Measurements from ENCODE around the gene CACNB3. TPM values are rescaled to one million over a fixed set of nuclear protein-coding genes. Genes with fewer than 3 reads are reported as not detected.

Gene CACNB3
- total and polyA plus RNA-seq, 2 of the 8 experiments (the other 6 are each of a cell fraction or from before 2014, with no cell fraction given), result 12.5 to 16.0 TPM

DNA sequence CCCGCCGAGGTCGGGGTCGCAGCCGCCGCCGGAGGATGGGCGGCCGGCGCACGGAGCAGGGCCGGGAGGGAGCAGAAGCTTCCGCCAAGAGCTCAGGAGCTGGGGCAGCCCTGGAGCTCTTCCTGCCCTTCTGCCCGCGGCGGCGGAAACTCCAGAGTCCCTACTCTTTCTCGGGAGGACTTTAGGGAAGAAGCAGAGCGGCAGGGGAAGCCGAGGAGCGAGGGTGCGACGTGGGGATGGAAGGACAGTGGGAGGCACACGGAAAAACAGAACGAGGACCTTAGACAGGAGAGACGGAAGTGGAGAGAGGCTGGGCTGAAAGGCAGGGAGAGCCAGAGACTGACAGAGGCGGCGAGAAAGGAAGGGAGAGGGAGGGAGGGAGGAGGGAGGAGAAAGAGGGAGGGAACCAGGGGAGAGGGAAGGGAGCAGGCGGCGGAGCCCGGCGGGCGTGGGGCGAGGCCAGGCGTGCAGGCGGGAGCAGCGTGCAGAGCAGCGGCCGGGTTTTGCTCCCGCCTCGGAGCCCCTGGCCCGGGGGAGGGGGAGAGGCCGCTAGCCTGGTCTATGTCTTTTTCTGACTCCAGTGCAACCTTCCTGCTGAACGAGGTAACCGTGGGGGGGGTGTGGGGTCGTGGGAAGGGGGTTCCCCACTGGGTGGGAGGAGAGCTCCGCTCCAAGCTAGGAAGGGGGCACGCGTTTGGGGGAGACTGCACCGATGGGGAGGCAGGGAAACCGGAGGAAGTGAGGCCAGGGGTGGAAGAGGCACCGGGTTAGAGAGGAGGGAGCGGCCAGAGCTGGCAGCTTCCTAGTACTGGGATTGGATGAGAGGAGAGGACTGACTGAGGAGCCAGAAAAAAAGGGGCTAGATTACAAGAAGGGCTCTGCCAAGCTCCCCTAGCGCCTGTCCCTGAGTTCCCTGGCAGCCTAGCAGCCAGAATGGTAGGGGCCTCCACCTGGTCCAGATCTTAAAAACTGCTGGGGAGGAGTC, 2.9 kb upstream of the CACNB3 start (continued):
- TF ChIP-seq PHF8 (conservative IDR thresholded peaks at IDR 0.05; ENCODE audit: low read depth, low read length), result no peak; the same call in 1 of the 2 replicates
- no peak for TF ChIP-seq ZNF274 (IDR thresholded peaks at IDR 0.05; ENCODE audit: borderline replicate concordance, extremely low read depth, low read length)
- no peak for TF ChIP-seq ATF2 (IDR thresholded peaks at IDR 0.05; ENCODE audit: low read length)
- TF ChIP-seq E2F6 (IDR thresholded peaks at IDR 0.05), result peak; percentile 73
- TF ChIP-seq TEAD4 (IDR thresholded peaks at IDR 0.05; ENCODE audit: low read depth, low read length), result no peak
- TF ChIP-seq GTF2F1 (IDR thresholded peaks at IDR 0.05; ENCODE audit: borderline replicate concordance, low read depth, low read length), result no peak
- TF ChIP-seq MAFK (IDR thresholded peaks at IDR 0.05; ENCODE audit: low read depth, low read length), result no peak
- no peak for TF ChIP-seq SAP30 (IDR thresholded peaks at IDR 0.05; ENCODE audit: insufficient read depth, insufficient replicate concordance, low read length)
- TF ChIP-seq RXRA (IDR thresholded peaks at IDR 0.05; ENCODE audit: insufficient read depth, low read depth, low read length), result no peak
- TF ChIP-seq, protein P1, sequence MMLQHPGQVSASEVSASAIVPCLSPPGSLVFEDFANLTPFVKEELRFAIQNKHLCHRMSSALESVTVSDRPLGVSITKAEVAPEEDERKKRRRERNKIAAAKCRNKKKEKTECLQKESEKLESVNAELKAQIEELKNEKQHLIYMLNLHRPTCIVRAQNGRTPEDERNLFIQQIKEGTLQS (IDR thresholded peaks at IDR 0.05; ENCODE audit: insufficient read depth, low read depth, low read length), result no peak
- TF ChIP-seq CBX8 (IDR thresholded peaks at IDR 0.05; ENCODE audit: borderline replicate concordance, low read depth, low read length), result no peak
- TF ChIP-seq, protein P2, sequence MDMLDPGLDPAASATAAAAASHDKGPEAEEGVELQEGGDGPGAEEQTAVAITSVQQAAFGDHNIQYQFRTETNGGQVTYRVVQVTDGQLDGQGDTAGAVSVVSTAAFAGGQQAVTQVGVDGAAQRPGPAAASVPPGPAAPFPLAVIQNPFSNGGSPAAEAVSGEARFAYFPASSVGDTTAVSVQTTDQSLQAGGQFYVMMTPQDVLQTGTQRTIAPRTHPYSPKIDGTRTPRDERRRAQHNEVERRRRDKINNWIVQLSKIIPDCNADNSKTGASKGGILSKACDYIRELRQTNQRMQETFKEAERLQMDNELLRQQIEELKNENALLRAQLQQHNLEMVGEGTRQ (IDR thresholded peaks at IDR 0.05; ENCODE audit: low read length), result no peak
- TF ChIP-seq CEBPB (IDR thresholded peaks at IDR 0.05; ENCODE audit: low read depth, low read length), result no peak
- TF ChIP-seq NANOG (IDR thresholded peaks at IDR 0.05; ENCODE audit: insufficient read depth, low read depth, low read length, poor library complexity, severe bottlenecking), result no peak
- TF ChIP-seq TAF7 (optimal IDR thresholded peaks at IDR 0.05; ENCODE audit: borderline replicate concordance, low read depth, low read length), result no peak
- no peak for TF ChIP-seq SP2 (IDR thresholded peaks at IDR 0.05; ENCODE audit: low read length)
- TF ChIP-seq HDAC6 (IDR thresholded peaks at IDR 0.05; ENCODE audit: low read depth, low read length), result no peak
- no peak for TF ChIP-seq SP1 (IDR thresholded peaks at IDR 0.05; ENCODE audit: low read depth, low read length)
- no peak for TF ChIP-seq BCL11A (IDR thresholded peaks at IDR 0.05; ENCODE audit: low read depth in 2 of 2, low read length in 2 of 2)

Data from H1 (cell line).